Stimulated activated CD8-positive, alpha-beta memory T cell treated with anti-CD3 and anti-CD28 coated beads, Interleukin-4, amount 100 ng/mL, for 4 hours (primary cell): ENCODE data around the gene PTGER1.

Experiments used
- DNase-seq, 2 donors: peaks; one replicate each; pipeline ENCODE4 v3.0.0-alpha.2; 2020; ENCODE audit warnings: low read depth in 2 of 2, low spot score in 1 of 2

The PTGER1 gene

DNA sequence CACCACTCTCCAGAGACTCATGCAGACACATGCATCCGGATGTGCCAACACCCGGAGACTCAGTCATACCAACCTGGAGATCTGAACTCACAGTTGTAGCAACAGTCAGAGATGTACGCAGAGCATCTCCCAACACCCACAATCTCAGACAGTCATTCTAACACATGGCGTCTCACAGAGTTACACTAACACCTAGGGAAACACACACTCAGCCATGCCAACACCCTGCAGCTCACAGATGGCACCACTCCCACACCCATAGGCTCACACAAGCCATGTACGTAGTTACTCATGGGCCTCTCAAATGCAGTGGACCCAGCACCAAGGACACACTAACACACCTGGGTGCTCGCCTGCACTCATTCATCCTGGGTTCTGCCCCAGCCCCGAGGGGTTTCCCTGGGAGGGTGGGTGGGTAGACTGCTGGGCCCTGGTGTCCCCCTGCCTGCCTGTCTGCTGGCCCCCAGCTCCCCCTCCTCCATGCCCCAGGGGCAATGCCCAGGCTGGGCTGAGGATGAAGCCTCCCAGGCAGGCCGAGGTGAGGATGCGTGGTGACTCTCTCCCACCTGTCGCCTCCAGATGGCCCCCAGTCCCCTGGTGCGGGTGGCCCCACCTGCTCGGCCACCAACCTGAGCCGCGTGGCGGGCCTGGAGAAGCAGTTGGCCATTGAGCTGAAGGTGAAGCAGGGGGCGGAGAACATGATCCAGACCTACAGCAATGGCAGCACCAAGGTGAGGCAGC lies 32.1 kb downstream of the PTGER1 start:
- DNase-seq: no peak

DNA sequence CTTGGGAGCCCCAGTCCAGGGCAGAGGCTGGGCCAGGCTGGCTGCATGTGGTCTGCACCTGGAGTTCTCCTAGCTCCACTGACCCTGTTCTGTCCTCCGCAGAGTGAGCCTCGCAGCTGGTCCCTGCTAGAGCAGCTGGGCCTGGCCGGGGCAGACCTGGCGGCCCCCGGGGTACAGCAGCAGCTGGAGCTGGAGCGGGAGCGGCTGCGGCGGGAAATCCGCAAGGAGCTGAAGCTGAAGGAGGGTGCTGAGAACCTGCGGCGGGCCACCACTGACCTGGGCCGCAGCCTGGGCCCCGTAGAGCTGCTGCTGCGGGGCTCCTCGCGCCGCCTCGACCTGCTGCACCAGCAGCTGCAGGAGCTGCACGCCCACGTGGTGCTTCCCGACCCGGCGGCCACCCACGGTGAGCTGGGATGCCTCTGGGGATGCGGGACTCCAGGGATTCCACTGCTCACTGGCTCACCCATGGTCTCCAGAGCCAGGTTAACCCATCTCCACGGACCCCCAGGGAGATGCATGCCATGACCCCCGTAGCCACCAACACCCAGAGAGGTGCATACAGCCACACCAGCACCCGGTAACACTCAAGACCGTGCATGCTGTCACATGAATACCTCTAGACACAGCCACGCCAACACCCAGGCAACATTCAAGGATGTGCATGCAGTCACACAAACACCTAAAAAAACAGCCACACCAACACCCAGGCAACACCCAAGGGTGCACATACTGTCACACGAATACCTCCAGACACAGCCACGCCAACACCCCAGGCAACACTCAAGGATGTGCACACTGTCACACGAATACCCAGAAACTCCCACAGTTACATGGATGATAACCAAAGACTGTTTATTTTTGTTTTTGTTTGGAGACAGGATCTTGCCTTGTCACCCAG lies 33.9 kb downstream of the PTGER1 start:
- no peak for DNase-seq

DNA sequence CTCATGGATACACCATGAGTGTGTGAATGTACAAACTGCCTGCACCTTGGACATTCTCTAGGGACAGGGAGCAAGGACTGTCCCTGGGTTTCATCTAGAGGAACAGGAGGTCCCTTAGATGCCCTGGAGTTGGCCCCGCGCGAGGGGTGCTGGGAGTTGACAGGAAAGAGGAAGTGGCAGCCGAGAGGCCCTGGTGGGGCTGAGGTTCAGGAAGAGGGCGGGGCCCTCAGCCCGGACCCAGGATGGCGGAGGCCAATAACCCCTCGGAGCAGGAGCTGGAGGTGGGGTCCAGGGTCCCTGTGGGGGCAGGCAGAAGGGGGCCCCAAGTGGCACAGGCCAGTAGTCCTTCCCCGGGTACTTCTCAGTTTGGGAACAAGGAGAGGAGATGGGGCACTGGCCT lies 35.1 kb downstream of the PTGER1 start:
- DNase-seq: peak in 1 of 2 donors; percentile 61

DNA sequence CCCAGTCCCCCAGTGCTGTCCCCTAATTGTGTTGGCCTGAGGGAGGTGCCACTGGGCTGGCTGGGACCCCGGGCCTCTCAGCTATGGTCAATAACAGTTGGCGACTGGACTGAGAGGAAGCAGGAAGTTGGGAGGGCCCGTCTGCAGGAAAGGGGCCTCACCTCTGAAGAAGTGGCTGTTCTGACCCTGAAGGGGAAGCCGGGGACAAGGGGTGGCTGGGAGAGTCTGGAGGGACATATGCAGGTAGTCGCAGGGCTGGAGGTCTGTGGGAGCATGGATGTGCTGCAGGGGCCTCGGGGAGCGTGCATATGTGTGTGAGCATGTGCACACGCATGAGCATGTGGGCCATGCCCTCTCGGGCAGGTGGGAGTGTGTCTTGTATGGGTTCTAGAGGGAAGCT lies 36.1 kb downstream of the PTGER1 start:
- DNase-seq: no peak

DNA sequence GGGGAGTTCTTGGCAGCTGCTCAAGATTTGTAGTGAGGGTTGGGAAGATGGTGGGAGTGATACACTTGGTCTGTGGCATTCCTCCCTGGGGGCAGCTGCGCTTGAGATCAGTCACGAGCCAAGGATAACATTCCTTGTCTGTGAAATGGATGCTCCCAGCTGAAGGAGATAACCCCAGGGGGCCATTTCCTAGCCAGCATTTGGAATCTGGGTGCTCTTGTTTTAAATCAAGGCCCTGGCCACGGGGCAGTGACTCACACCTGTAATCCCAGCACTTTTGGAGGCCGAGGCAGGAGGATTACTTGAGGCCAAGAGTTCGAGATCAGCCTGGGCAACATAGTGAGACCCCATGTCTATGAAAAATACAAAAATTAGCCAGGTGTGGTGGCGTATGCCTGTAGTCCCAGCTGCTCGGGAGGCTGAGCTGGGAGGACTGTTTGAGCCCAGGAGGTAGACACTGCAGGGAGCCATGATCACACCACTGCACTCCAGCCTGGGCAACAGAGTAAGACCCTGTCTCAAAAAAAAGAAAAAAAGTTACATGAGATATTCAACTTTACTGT lies 37.5 kb downstream of the PTGER1 start:
- DNase-seq: no peak

DNA sequence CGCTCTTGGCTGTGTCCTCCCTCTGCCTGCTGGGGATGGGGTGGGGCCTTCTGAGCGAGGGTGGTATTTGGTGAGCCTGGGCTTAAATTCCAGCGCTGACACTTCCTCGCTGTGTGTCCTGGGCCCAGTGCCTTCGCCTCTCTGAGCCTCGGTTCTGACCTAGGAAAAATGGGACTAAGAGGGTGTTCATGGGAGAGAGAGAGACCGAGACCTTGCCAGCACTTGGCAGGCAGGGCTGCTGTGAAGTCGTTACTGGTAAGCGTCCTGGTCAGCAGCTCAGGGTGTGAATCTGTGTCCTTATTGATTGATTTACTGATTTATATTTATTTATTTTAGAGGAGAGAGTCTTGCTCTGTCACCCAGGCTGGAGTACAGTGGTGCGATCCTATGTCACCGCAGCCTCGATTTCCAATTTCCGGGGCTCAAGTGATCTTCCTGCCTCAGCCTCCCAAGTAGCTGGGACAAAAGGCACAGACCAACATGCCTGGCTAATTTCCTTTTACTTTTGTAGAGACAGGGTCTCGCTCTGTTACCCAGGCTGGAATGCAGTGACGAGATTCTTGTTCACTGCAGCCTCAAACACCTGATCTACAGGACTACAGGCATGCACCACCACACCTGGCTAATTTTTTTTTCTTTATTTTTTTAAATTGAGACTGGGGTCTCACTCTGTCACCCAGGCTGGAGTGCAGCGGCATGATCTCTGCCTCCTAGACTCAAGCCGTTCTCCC lies 39.7 kb downstream of the PTGER1 start:
- no peak for DNase-seq

DNA sequence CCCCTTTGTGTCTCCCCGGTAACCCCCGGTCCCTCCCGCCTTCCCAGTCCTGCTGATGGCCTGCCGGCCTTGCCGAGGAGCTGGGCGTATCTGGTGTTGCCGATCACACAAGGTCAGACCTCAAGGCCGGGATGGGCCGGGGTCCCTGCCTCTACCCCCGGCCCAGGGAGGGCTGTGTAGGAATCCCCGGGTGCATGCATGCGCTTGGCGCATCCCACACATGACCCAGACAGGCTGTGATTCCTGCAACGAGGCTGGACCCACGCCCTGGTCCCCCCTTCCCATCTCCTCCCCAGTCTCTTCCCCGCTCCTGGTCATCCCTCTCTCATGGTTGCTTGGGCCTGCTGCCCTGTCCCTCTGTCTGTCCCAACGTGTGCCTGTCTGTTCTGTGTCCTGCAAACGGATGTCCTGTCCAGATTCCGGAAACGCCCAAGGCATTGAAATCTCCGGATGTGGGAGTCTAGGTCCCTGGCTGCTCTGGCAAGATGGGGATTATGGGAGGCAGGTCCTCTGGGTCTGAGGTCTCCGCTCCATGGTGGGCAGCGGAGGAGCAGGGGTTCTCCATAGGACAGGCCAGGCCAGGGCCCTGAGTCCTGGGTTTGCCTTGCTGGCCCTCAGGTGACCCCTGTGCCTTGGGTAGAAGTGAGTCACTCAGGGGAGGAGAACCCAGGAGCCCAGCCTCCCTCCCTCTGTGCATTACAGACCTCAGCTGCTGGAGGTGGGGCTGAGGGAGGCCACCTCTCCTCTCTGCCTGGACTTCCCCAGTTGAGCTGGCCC lies 40.4 kb downstream of the PTGER1 start:
- no peak for DNase-seq

DNA sequence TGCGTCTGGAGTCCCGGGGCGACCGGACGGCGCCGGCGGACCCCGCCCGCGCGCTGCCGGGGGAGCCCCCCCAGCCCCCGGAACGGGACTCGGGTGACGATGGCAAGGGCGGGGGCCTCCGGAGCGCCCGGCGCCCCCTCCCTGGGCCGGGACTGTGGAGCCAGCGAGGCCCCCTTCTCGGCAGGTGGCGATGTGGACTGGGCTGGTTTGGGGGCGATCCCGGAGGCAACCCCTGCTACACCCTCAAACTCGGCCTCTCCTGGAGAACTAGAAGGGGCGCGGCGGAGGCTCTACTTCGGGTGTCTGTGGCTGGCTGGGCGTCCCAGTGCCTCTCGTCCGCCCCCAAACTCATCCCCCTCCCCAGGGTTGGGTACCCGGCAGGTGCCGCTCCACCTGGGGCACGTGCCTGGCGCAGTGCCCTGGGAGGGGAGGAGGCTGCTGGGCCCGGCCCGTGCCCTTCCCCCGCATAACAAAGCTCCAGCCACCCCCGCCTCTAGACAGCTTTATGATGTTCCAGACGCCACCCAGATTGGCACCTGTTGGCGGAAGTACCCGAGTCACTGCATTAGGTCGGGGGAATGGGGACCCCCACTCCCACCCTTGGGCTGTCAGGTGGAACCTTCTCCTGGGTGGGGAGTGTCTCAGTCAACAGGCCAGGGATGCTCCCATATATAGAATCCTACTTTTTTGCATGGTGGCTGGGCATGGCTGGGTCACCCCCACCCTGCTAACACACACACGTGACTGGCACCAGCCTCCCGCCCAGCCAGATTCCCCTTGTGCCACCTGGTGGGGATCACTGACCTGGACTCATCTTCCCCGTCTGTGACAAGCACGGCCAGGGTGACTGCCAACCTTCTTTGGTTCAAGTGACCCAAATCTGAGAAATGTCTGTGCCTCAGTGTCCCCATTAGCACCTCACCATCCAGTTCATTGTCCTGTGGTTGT lies 41.3 kb downstream of the PTGER1 start:
- DNase-seq: no peak

DNA sequence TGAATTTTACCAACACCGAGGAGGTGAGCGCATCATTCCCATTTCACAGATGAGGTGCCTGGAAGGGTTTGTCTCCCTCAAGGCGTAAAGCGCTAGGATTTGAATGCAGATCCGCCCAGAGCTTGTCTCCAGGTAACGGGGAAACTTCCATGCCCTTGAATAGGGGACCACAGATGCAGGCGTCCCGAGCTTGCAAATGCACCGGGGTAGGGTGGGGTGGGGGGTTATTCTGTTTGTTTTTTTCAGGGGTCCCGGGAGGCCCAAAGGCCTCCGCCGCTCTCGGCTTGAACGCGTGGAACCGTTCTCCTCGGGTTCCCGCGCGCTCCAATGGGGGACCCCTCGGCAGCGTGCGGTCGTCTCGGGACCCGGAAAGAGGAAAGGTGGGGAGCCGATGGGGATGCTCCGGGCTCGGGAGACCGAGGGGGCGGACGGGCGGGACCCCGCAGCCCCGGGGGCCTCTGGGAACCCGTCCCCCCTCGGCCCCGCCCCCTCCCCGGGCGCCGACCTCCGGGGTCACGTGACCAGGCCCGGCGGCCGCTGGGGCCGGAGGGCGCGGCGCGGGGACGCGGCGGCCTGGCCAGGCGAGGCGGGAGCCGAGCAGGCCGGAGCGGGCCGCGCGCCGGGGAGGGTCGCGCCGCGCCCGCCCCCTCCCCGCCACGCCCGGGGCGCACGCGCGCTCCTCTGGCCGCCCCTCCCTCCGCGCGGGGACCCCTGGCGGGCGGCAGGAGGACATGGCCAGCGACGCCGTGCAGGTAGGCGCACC lies 42.2 kb downstream of the PTGER1 start, which contains the start of gene PKN1:
PKN1 (plus strand) TSS at position 516 of the 763 bp plus-strand sequence; CDS start at position 732, 216 bp downstream.
- no peak for DNase-seq

DNA sequence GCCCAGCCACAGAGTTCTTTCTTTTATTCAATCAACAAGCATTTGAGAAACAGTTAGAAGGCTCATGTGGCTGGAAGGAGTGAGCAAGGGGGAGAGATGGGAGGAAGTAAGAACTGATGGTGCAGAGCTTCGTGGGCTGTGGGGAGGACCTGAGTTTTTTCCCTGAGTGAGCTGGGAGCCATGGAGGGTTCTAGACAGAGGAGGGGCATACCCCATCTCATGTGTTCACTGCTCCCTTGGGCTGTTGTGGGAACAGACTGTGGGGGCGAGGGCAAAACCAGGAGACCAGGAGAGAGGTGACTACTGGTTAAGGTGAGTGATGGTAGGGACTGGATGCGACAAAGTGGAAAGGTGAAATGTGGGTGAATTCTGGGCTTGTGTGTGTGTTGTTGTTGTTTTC lies 44.4 kb downstream of the PTGER1 start:
- DNase-seq: no peak

DNA sequence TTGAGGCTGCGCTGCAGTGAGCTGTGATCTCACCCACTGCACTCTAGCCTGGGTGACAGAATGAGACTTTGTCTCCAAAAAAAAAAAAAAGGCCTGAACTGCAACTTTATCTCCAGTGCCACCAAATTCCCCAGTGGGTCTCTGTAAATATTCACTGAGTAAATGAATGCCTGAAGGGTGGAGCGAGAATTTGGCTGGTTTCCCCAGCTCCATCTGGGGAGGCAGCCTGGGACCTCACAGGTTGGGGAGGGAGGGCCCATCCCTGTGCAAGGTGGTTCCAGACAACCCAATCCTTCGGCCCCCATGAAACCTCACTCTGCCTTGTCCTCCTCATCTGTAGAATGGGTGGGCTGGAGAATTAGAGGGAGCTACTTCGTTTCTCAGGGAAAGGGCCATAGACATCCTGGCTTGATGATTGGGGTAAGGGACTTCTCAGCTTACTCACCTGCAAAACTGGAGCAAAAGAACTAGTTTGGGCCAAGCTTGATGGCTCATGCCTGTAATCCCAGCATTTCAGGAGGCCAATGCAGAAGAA lies 46.2 kb downstream of the PTGER1 start:
- no peak for DNase-seq

DNA sequence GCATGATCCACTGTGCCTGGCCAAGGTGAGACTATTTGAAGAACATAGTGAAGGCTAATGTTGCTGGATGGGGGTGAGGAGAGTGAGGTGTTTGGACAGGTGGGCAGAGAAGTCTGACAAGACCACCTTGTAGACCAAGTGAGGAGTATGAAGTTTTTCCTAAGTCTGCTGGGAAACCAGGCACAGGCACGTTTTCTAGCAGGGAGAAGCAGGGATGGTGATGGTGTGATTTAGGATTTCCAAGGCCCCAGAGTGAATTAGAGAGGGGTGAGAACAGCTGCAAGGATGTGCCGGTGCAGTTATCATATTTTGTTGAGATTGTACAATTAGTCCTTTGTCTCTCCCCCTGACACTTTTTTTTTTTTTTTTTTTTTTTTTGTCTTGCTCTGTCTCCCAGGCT lies 47.7 kb downstream of the PTGER1 start:
- no peak for DNase-seq

DNA sequence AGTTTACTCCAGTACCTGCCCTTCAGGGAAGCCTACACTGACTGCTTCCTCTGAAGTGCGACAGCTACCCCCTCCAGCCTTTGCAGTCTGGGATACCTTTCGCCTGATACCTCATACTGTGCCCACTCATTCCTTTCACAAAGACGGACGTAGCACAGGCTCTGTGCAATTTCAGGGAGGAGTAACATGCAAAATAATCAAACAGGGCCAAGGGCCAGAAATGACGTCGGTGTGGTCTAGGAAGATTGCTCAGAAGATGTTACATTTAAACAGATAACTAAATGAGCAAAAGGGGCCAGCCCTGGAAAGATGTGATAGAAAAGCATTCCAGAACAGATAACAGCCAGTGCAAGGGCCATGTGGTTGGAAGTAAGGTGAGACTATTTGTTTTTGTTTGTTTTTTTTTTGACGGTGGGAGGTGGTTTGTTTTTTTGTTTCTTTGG lies 49.4 kb downstream of the PTGER1 start:
- no peak for DNase-seq
